NT2/D1 (cell line): ENCODE measurements around the gene MAJIN.

Experiments
- SUZ12 ChIP-seq: IDR thresholded peaks from 2 replicates; pipeline ENCODE4 v1.6.1; 2011; ENCODE audit not compliant: insufficient read length, insufficient read depth; ENCODE audit errors: extremely low read depth
- YY1 ChIP-seq: IDR thresholded peaks from 2 replicates; pipeline ENCODE4 v1.6.1; 2011; ENCODE audit not compliant: insufficient read length, insufficient read depth
- ZNF274 ChIP-seq: IDR thresholded peaks from 2 replicates; pipeline ENCODE4 v1.6.1; 2011; ENCODE audit warnings: mild to moderate bottlenecking, low read depth, low read length

GRCh38 chr11:64925536-64926436 lies 46.1 kb downstream of the MAJIN start:
- TF ChIP-seq YY1 (no peak), ZNF274 (no peak), SUZ12 (no peak)
